ENCODE measurements around the gene C1QTNF6. TPM values are rescaled to one million over a fixed set of nuclear protein-coding genes. Genes with fewer than 3 reads are reported as not detected.
A peak's percentile ranks its signal among the peaks of the same experiment; 100 is the strongest.

Gene C1QTNF6
- total RNA-seq, 1 experiment from 2014 or later, result 7.4 TPM

DNA sequence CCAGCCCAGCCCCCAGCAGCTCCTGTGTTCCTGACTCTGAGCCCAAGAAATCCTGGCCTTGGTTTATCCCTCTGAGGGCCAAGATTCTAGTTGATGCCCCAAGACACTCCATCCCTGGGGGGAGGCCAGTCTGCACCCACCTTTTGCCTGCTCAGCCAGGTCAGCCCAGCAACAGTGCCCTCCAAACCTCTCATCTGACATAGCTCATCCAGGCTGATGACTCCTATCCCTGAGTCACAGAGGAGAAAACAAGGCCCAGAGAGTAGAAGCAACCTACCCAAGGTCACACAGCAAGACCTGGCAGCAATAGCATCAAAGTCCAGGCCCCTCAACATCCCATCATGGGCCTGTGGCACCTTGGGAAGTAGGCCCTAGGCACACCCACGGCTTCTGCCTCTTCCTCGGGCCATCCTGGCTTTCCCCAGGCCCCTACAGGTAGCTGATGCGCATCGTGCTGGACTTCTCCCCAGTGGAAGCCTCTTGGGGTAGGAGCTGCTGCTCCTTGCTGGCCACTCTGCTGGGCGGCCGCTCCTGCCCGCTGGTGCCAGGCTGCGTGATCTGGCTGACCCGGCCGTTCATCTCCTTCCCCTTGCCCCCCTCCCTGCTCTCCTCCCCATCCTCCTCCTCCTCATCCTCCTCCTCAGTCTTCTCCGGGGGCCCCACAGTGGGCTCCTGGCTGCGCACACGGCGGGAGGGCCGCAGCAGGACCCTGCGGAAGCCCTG, 18.2 kb upstream of the C1QTNF6 start:
- Histone ChIP-seq H3K4me3 (ENCODE audit: low read depth, low read length) (no peak overlapping the region), H3K9me3 (no peaks in the 10 kb centered on the region), H3K27me3 (replicated peaks; ENCODE audit: control insufficient read depth, insufficient read depth, low read length) (no peaks in the 10 kb centered on the region; the same call in 1 of the 2 replicates), H3K4me1 (no peaks in the 10 kb centered on the region), H3K36me3 (ENCODE audit: control insufficient read depth, insufficient read depth, low read length) (no peaks in the 10 kb centered on the region)
- Mint-ChIP-seq H3K4me3 (ENCODE audit: unreplicated experiment) (no peak overlapping the region), H3K27ac (ENCODE audit: unreplicated experiment) (no peak overlapping the region), H3K4me1 (ENCODE audit: low read depth, unreplicated experiment) (no peaks in the 10 kb centered on the region), H3K9me3 (ENCODE audit: unreplicated experiment) (no peaks in the 10 kb centered on the region), H3K36me3 (ENCODE audit: insufficient read depth, unreplicated experiment) (peaks cover 4% of the 10 kb centered on the region), H3K27me3 (ENCODE audit: insufficient read depth, unreplicated experiment) (peaks cover 2% of the 10 kb centered on the region)
- POLR2A ChIA-PET, result no interaction called here
- intact Hi-C loops (cut with micrococcal nuclease; ENCODE audit: unreplicated experiment), result no loop called here
- TF ChIP-seq, protein P1, sequence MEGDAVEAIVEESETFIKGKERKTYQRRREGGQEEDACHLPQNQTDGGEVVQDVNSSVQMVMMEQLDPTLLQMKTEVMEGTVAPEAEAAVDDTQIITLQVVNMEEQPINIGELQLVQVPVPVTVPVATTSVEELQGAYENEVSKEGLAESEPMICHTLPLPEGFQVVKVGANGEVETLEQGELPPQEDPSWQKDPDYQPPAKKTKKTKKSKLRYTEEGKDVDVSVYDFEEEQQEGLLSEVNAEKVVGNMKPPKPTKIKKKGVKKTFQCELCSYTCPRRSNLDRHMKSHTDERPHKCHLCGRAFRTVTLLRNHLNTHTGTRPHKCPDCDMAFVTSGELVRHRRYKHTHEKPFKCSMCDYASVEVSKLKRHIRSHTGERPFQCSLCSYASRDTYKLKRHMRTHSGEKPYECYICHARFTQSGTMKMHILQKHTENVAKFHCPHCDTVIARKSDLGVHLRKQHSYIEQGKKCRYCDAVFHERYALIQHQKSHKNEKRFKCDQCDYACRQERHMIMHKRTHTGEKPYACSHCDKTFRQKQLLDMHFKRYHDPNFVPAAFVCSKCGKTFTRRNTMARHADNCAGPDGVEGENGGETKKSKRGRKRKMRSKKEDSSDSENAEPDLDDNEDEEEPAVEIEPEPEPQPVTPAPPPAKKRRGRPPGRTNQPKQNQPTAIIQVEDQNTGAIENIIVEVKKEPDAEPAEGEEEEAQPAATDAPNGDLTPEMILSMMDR (IDR thresholded peaks at IDR 0.05; ENCODE audit: insufficient read depth in 1 of 2, low read depth in 1 of 2, low read length in 1 of 2, severe bottlenecking in 1 of 2, unreplicated experiment in 1 of 2), result no peak
- BruUV-seq (replicated peaks), result no TSS peak
- CTCF ChIA-PET, result interaction anchor here (0.6 kb wide), 1 partner anchor 223 kb away, joined by 3 read pairs; no protein-coding TSS in a partner anchor
- DNase-seq, result no peak

GRCh38 chr22:37205046-37205445, 17.0 kb upstream of the C1QTNF6 start:
- Histone ChIP-seq H3K9me3 (no peaks in the 10 kb centered on the region), H3K36me3 (ENCODE audit: control insufficient read depth, insufficient read depth, low read length) (no peaks in the 10 kb centered on the region), H3K4me1 (peaks cover 10% of the 10 kb centered on the region), H3K27me3 (replicated peaks; ENCODE audit: control insufficient read depth, insufficient read depth, low read length) (no peaks in the 10 kb centered on the region; the same call in 1 of the 2 replicates), H3K4me3 (ENCODE audit: low read depth, low read length) (no peak overlapping the region)
- no peaks in the 10 kb centered on the region for H3K9me3 Mint-ChIP-seq (ENCODE audit: unreplicated experiment)
- TF ChIP-seq, protein P1 (IDR thresholded peaks at IDR 0.05; ENCODE audit: insufficient read depth in 1 of 2, low read depth in 1 of 2, low read length in 1 of 2, severe bottlenecking in 1 of 2, unreplicated experiment in 1 of 2), result no peak
- ChIA-PET CTCF (no interaction called here), POLR2A (no interaction called here)
- H3K36me3 Mint-ChIP-seq (ENCODE audit: insufficient read depth, unreplicated experiment), result peaks cover 4% of the 10 kb centered on the region
- no TSS peak for BruUV-seq (replicated peaks)
- H3K4me1 Mint-ChIP-seq (ENCODE audit: low read depth, unreplicated experiment), result no peaks in the 10 kb centered on the region
- peak in 1 of 2 experiments; percentile 14 for DNase-seq
- H3K27ac Mint-ChIP-seq (ENCODE audit: unreplicated experiment), result no peak overlapping the region
- intact Hi-C loops (cut with micrococcal nuclease; ENCODE audit: unreplicated experiment), result no loop called here
- H3K27me3 Mint-ChIP-seq (ENCODE audit: insufficient read depth, unreplicated experiment), result no peaks in the 10 kb centered on the region
- no peak overlapping the region for H3K4me3 Mint-ChIP-seq (ENCODE audit: unreplicated experiment)

DNA sequence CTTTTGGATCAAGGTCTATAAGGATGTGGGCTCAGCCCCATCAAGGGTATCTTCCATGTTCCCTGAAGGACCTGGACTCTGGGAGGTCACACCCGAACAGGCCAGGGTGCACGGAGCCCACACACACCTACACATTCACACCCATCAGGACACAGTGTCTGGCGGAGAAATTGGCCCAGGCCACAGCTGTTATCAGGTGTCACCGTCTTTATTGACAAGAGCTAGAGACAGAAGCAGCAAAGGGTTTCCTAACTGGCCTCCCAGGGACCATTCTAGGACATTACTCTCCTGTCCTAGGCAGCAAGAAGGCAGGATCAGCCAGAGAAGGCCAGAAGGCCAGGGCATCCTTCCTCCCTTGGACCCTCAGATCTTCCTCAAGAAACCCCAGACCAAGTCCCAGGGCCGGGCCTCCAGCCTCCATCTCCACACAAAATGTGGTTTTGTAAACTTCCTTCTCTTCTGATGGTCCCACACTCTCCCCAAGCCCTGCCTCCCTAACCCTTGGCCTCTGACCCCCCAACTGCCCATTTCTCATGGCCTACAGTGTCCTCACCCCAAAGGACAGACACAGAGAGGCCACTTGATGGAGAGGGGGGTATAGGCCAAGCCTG, 16.1 kb upstream of the C1QTNF6 start:
- Histone ChIP-seq H3K4me3 (ENCODE audit: low read depth, low read length) (no peak overlapping the region), H3K36me3 (ENCODE audit: control insufficient read depth, insufficient read depth, low read length) (no peaks in the 10 kb centered on the region), H3K9me3 (no peaks in the 10 kb centered on the region), H3K4me1 (peaks cover 15% of the 10 kb centered on the region), H3K27me3 (replicated peaks; ENCODE audit: control insufficient read depth, insufficient read depth, low read length) (no peaks in the 10 kb centered on the region; the same call in 1 of the 2 replicates)
- no TSS peak for BruUV-seq (replicated peaks)
- peaks cover 7% of the 10 kb centered on the region for H3K36me3 Mint-ChIP-seq (ENCODE audit: insufficient read depth, unreplicated experiment)
- no peaks in the 10 kb centered on the region for H3K9me3 Mint-ChIP-seq (ENCODE audit: unreplicated experiment)
- H3K27me3 Mint-ChIP-seq (ENCODE audit: insufficient read depth, unreplicated experiment), result no peaks in the 10 kb centered on the region
- ChIA-PET POLR2A (no interaction called here), CTCF (no interaction called here)
- H3K4me3 Mint-ChIP-seq (ENCODE audit: unreplicated experiment), result no peak overlapping the region
- intact Hi-C loops (cut with micrococcal nuclease; ENCODE audit: unreplicated experiment), result no loop called here
- no peaks in the 10 kb centered on the region for H3K4me1 Mint-ChIP-seq (ENCODE audit: low read depth, unreplicated experiment)
- TF ChIP-seq, protein P1 (IDR thresholded peaks at IDR 0.05; ENCODE audit: insufficient read depth in 1 of 2, low read depth in 1 of 2, low read length in 1 of 2, severe bottlenecking in 1 of 2, unreplicated experiment in 1 of 2), result no peak
- DNase-seq, result peak in 1 of 2 experiments; percentile 21
- no peak overlapping the region for H3K27ac Mint-ChIP-seq (ENCODE audit: unreplicated experiment)
